HG02763 (cell line): ENCODE results near the gene SERPINA1.
"Not testable (repeated sequence)": the region's sequence is repeated elsewhere in the genome, so short reads cannot be mapped to it uniquely, and the experiment has no call there.

Source experiments
- ATAC-seq: cut with Tn5 transposase; IDR thresholded peaks from one replicate; pipeline ENCODE4 v1.9.1; 2021; ENCODE audit warnings: mild to moderate bottlenecking, moderate library complexity; ENCODE audit not compliant: unreplicated experiment

SERPINA1 gene

GRCh38 chr14:94372021-94372605 lies 16.3 kb downstream of the SERPINA1 start:
- no peak for ATAC-seq

- no peak for ATAC-seq
Measured at GRCh38 chr14:94370524-94370910, 17.9 kb downstream of the SERPINA1 start.

GRCh38 chr14:94369766-94370523 lies 18.5 kb downstream of the SERPINA1 start:
- not testable (repeated sequence) for ATAC-seq

- no peak for ATAC-seq
Measured at GRCh38 chr14:94368956-94369355, 19.4 kb downstream of the SERPINA1 start.

- ATAC-seq = no peak
Measured at GRCh38 chr14:94368243-94368590, 20.2 kb downstream of the SERPINA1 start.

- ATAC-seq = no peak
Measured at GRCh38 chr14:94367347-94368242, 20.8 kb downstream of the SERPINA1 start.

GRCh38 chr14:94366146-94366915 lies 22.1 kb downstream of the SERPINA1 start, which contains the start of gene SERPINA2:
Gene SERPINA2, minus strand, starts transcription at chr14:94366698.
- ATAC-seq = no peak

- no peak for ATAC-seq
Measured at GRCh38 chr14:94365624-94366023, 22.8 kb downstream of the SERPINA1 start.

- ATAC-seq = no peak
Measured at GRCh38 chr14:94364964-94365363, 23.4 kb downstream of the SERPINA1 start.

GRCh38 chr14:94364037-94364436 lies 24.4 kb downstream of the SERPINA1 start:
- no peak for ATAC-seq

- ATAC-seq = no peak
Measured at GRCh38 chr14:94363151-94363624, 25.2 kb downstream of the SERPINA1 start.

- ATAC-seq = no peak
Measured at GRCh38 chr14:94362614-94363133, 25.7 kb downstream of the SERPINA1 start.

- no peak for ATAC-seq
Measured at GRCh38 chr14:94361682-94362081, 26.7 kb downstream of the SERPINA1 start.

- no peak for ATAC-seq
Measured at GRCh38 chr14:94360945-94361565, 27.3 kb downstream of the SERPINA1 start.

- no peak for ATAC-seq
Measured at GRCh38 chr14:94357166-94357565, 31.2 kb downstream of the SERPINA1 start.

- no peak for ATAC-seq
Measured at GRCh38 chr14:94356379-94357056, 31.9 kb downstream of the SERPINA1 start.

- no peak for ATAC-seq
Measured at GRCh38 chr14:94355191-94355794, 33.1 kb downstream of the SERPINA1 start.

GRCh38 chr14:94354638-94355185 lies 33.7 kb downstream of the SERPINA1 start:
- no peak for ATAC-seq

- not testable (repeated sequence) for ATAC-seq
Measured at GRCh38 chr14:94354190-94354589, 34.2 kb downstream of the SERPINA1 start.
